ENCODE results near the gene MPND.

MPND gene

GRCh38 chr19:4379383-4380253 is 36.3 kb downstream of the MPND start:
- no peak for TF ChIP-seq GATA1 (IDR thresholded peaks at IDR 0.05; ENCODE audit: low read depth, low read length)
- TF ChIP-seq POLR2A (IDR thresholded peaks at IDR 0.05; ENCODE audit: low read length) = no peak
- DNase-seq = no peak

GRCh38 chr19:4380254-4380727 is 36.9 kb downstream of the MPND start:
- DNase-seq = peak in 1 of 2 experiments; percentile 56
- TF ChIP-seq POLR2A (IDR thresholded peaks at IDR 0.05; ENCODE audit: low read length) (no peak), GATA1 (IDR thresholded peaks at IDR 0.05; ENCODE audit: low read depth, low read length) (no peak)

GRCh38 chr19:4385291-4386040 is 42.1 kb downstream of the MPND start:
- DNase-seq = no peak
- TF ChIP-seq GATA1 (IDR thresholded peaks at IDR 0.05; ENCODE audit: low read depth, low read length) = no peak
- no peak for TF ChIP-seq POLR2A (IDR thresholded peaks at IDR 0.05; ENCODE audit: low read length)

GRCh38 chr19:4386041-4386782 is 42.9 kb downstream of the MPND start:
- DNase-seq = no peak
- TF ChIP-seq GATA1 (IDR thresholded peaks at IDR 0.05; ENCODE audit: low read depth, low read length) (no peak), POLR2A (IDR thresholded peaks at IDR 0.05; ENCODE audit: low read length) (no peak)

- TF ChIP-seq POLR2A (IDR thresholded peaks at IDR 0.05; ENCODE audit: low read length) (no peak), GATA1 (IDR thresholded peaks at IDR 0.05; ENCODE audit: low read depth, low read length) (no peak)
- DNase-seq = no peak
Measured at GRCh38 chr19:4388337-4389063, 45.1 kb downstream of the MPND start.

GRCh38 chr19:4389064-4389375 is 45.7 kb downstream of the MPND start:
- no peak for TF ChIP-seq GATA1 (IDR thresholded peaks at IDR 0.05; ENCODE audit: low read depth, low read length)
- TF ChIP-seq POLR2A (IDR thresholded peaks at IDR 0.05; ENCODE audit: low read length) = no peak

GRCh38 chr19:4389511-4390016 is 46.2 kb downstream of the MPND start:
- DNase-seq = no peak
- TF ChIP-seq GATA1 (IDR thresholded peaks at IDR 0.05; ENCODE audit: low read depth, low read length) (no peak), POLR2A (IDR thresholded peaks at IDR 0.05; ENCODE audit: low read length) (no peak)

More at GRCh38 chr19:4389064-4389375, 45.7 kb downstream of the MPND start:
- DNase-seq = no peak

- no peak for DNase-seq
- TF ChIP-seq POLR2A (IDR thresholded peaks at IDR 0.05; ENCODE audit: low read length) (no peak), GATA1 (IDR thresholded peaks at IDR 0.05; ENCODE audit: low read depth, low read length) (no peak)
Measured at GRCh38 chr19:4390017-4390566, 46.7 kb downstream of the MPND start.

- TF ChIP-seq GATA1 (IDR thresholded peaks at IDR 0.05; ENCODE audit: low read depth, low read length) (no peak), POLR2A (IDR thresholded peaks at IDR 0.05; ENCODE audit: low read length) (no peak)
- DNase-seq = no peak
Measured at GRCh38 chr19:4390567-4391305, 47.4 kb downstream of the MPND start.

GRCh38 chr19:4391306-4391693 is 47.9 kb downstream of the MPND start:
- no peak for TF ChIP-seq POLR2A (IDR thresholded peaks at IDR 0.05; ENCODE audit: low read length)
- TF ChIP-seq GATA1 (IDR thresholded peaks at IDR 0.05; ENCODE audit: low read depth, low read length) = no peak
- no peak for DNase-seq

GRCh38 chr19:4391701-4392483 is 48.5 kb downstream of the MPND start:
- TF ChIP-seq GATA1 (IDR thresholded peaks at IDR 0.05; ENCODE audit: low read depth, low read length) = no peak
- TF ChIP-seq POLR2A (IDR thresholded peaks at IDR 0.05; ENCODE audit: low read length) = no peak
- no peak for DNase-seq
